ENCODE measurements around the gene YIPF3.

YIPF3 gene

GRCh38 chr6:43532201-43532600 lies 15.5 kb upstream of the YIPF3 start:
- no peak for DNase-seq (ENCODE audit: low spot score)
- TF ChIP-seq, protein P1, sequence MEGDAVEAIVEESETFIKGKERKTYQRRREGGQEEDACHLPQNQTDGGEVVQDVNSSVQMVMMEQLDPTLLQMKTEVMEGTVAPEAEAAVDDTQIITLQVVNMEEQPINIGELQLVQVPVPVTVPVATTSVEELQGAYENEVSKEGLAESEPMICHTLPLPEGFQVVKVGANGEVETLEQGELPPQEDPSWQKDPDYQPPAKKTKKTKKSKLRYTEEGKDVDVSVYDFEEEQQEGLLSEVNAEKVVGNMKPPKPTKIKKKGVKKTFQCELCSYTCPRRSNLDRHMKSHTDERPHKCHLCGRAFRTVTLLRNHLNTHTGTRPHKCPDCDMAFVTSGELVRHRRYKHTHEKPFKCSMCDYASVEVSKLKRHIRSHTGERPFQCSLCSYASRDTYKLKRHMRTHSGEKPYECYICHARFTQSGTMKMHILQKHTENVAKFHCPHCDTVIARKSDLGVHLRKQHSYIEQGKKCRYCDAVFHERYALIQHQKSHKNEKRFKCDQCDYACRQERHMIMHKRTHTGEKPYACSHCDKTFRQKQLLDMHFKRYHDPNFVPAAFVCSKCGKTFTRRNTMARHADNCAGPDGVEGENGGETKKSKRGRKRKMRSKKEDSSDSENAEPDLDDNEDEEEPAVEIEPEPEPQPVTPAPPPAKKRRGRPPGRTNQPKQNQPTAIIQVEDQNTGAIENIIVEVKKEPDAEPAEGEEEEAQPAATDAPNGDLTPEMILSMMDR (IDR thresholded peaks at IDR 0.05; ENCODE audit: extremely low read depth, insufficient read depth, missing control alignments), result no peak
- in situ Hi-C loops (cut with MboI; ENCODE audit: low pct_unique_long_range_greater_than_20kb, low sequenced_read_pairs, unreplicated experiment), result no loop called here

GRCh38 chr6:43524483-43524961 lies 7.8 kb upstream of the YIPF3 start:
- no peak for DNase-seq (ENCODE audit: low spot score)
- TF ChIP-seq, protein P1 (IDR thresholded peaks at IDR 0.05; ENCODE audit: extremely low read depth, insufficient read depth, missing control alignments), result no peak

GRCh38 chr6:43523284-43523683 lies 6.6 kb upstream of the YIPF3 start:
- TF ChIP-seq, protein P1 (IDR thresholded peaks at IDR 0.05; ENCODE audit: extremely low read depth, insufficient read depth, missing control alignments), result no peak
- in situ Hi-C loops (cut with MboI; ENCODE audit: low pct_unique_long_range_greater_than_20kb, low sequenced_read_pairs, unreplicated experiment), result no loop called here
- DNase-seq (ENCODE audit: low spot score), result no peak

More at GRCh38 chr6:43524483-43524961, 7.8 kb upstream of the YIPF3 start:
- in situ Hi-C loops (cut with MboI; ENCODE audit: low pct_unique_long_range_greater_than_20kb, low sequenced_read_pairs, unreplicated experiment), result no loop called here

DNA sequence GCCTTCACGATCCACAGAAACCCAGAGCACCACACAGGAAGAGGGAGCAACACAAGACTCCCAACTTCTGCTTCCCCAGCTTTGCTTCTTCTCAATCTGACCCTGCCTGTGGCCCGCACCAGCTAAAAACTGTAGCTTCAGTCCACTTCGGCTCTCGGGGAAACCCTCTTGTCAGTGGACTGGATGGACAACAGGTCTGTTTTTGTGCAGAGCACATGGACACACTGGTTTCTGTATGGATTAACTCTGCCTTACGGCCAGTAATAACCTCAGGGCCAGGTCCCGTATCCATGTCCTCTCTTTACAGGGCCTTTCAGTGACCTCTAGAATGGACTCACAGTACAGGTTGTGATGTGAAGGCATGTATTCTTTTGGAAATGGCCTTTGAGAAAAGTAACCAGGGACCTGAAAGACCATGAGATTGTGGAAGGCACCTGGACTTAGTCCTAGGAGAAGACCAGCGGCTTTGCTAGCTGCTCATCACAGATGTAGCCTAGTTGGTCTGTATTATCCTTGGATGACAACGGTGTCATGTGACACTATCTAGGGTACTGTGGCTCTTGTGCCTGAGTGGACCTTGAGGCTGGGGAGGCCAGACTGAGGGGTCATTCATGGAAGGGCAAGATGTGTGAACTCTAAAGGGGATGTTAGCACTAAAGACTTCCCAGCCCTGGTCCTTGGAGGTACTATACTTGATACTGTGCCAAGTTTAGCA lies 6.0 kb upstream of the YIPF3 start:
- TF ChIP-seq, protein P1 (IDR thresholded peaks at IDR 0.05; ENCODE audit: extremely low read depth, insufficient read depth, missing control alignments), result no peak
- no peak for DNase-seq (ENCODE audit: low spot score)
- in situ Hi-C loops (cut with MboI; ENCODE audit: low pct_unique_long_range_greater_than_20kb, low sequenced_read_pairs, unreplicated experiment), result no loop called here

DNA sequence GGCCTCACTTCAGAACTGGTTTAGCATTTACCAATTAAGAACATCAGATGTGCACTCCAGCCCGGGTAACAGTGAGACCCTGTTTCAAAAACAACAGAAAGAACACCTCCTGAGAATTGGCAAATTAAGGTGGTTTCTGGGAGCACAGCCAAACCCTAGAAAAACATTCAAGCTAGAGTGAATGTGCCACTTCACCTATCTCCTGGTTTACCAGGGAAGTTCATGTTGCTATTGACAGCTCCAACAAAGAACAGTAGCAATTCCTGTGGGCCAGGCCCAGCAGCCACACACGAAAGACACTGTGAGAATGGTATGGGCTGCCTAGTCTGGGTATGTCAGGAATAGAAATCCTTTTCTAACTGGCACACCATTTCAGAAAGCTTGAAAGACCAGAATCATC lies 5.1 kb upstream of the YIPF3 start:
- in situ Hi-C loops (cut with MboI; ENCODE audit: low pct_unique_long_range_greater_than_20kb, low sequenced_read_pairs, unreplicated experiment), result no loop called here
- DNase-seq (ENCODE audit: low spot score), result no peak

GRCh38 chr6:43520097-43520496 lies 3.4 kb upstream of the YIPF3 start:
- TF ChIP-seq, protein P1 (IDR thresholded peaks at IDR 0.05; ENCODE audit: extremely low read depth, insufficient read depth, missing control alignments), result no peak
- in situ Hi-C loops (cut with MboI; ENCODE audit: low pct_unique_long_range_greater_than_20kb, low sequenced_read_pairs, unreplicated experiment), result no loop called here
- no peak for DNase-seq (ENCODE audit: low spot score)

More for the DNA sequence above, 5.1 kb upstream of the YIPF3 start:
- TF ChIP-seq, protein P1 (IDR thresholded peaks at IDR 0.05; ENCODE audit: extremely low read depth, insufficient read depth, missing control alignments), result no peak
